ENCODE data around the gene EPHB4. TPM values are rescaled to one million over a fixed set of nuclear protein-coding genes. Genes with fewer than 3 reads are reported as not detected.
A peak's percentile ranks its signal among the peaks of the same experiment; 100 is the strongest.

Gene EPHB4
- total and polyA plus RNA-seq, 2 of the 8 experiments (the other 6 are each of a cell fraction or from before 2014, with no cell fraction given): 85.0 to 113 TPM

DNA sequence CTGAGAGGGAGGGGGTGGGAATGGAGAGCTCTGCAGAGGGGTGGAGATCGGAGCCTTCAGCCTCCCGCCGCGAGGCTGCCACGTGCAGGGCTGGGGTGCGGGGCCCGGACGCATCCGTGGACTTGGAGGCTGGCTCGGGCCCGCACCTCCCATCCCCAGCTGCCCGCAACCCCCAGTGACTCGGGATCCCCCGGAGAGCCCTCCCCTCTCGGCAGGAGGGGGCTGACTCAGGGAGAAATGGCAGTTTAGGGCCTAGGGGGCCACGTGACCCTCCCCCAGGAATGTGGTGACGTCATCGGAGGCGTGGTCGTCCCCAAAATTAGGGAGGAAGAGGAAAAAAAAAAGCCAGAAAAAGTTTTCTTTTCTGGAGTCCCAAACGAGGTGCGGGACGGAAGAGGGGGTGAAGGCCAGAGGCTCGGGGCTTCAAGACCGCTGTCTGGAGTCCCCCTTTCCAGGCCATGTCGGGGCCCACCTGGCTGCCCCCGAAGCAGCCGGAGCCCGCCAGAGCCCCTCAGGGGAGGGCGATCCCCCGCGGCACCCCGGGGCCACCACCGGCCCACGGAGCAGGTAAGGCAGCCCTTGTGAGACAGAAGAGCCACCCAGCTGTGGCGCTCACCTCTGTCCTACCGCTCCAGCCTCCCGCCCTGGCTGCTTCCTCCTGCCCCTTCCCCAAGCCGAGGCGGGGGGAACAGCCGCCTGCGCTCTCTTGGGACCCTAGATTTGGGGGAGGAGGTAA, 39.9 kb upstream of the EPHB4 start, which contains the start of gene TRIP6 (continued):
- TF ChIP-seq, protein P1, sequence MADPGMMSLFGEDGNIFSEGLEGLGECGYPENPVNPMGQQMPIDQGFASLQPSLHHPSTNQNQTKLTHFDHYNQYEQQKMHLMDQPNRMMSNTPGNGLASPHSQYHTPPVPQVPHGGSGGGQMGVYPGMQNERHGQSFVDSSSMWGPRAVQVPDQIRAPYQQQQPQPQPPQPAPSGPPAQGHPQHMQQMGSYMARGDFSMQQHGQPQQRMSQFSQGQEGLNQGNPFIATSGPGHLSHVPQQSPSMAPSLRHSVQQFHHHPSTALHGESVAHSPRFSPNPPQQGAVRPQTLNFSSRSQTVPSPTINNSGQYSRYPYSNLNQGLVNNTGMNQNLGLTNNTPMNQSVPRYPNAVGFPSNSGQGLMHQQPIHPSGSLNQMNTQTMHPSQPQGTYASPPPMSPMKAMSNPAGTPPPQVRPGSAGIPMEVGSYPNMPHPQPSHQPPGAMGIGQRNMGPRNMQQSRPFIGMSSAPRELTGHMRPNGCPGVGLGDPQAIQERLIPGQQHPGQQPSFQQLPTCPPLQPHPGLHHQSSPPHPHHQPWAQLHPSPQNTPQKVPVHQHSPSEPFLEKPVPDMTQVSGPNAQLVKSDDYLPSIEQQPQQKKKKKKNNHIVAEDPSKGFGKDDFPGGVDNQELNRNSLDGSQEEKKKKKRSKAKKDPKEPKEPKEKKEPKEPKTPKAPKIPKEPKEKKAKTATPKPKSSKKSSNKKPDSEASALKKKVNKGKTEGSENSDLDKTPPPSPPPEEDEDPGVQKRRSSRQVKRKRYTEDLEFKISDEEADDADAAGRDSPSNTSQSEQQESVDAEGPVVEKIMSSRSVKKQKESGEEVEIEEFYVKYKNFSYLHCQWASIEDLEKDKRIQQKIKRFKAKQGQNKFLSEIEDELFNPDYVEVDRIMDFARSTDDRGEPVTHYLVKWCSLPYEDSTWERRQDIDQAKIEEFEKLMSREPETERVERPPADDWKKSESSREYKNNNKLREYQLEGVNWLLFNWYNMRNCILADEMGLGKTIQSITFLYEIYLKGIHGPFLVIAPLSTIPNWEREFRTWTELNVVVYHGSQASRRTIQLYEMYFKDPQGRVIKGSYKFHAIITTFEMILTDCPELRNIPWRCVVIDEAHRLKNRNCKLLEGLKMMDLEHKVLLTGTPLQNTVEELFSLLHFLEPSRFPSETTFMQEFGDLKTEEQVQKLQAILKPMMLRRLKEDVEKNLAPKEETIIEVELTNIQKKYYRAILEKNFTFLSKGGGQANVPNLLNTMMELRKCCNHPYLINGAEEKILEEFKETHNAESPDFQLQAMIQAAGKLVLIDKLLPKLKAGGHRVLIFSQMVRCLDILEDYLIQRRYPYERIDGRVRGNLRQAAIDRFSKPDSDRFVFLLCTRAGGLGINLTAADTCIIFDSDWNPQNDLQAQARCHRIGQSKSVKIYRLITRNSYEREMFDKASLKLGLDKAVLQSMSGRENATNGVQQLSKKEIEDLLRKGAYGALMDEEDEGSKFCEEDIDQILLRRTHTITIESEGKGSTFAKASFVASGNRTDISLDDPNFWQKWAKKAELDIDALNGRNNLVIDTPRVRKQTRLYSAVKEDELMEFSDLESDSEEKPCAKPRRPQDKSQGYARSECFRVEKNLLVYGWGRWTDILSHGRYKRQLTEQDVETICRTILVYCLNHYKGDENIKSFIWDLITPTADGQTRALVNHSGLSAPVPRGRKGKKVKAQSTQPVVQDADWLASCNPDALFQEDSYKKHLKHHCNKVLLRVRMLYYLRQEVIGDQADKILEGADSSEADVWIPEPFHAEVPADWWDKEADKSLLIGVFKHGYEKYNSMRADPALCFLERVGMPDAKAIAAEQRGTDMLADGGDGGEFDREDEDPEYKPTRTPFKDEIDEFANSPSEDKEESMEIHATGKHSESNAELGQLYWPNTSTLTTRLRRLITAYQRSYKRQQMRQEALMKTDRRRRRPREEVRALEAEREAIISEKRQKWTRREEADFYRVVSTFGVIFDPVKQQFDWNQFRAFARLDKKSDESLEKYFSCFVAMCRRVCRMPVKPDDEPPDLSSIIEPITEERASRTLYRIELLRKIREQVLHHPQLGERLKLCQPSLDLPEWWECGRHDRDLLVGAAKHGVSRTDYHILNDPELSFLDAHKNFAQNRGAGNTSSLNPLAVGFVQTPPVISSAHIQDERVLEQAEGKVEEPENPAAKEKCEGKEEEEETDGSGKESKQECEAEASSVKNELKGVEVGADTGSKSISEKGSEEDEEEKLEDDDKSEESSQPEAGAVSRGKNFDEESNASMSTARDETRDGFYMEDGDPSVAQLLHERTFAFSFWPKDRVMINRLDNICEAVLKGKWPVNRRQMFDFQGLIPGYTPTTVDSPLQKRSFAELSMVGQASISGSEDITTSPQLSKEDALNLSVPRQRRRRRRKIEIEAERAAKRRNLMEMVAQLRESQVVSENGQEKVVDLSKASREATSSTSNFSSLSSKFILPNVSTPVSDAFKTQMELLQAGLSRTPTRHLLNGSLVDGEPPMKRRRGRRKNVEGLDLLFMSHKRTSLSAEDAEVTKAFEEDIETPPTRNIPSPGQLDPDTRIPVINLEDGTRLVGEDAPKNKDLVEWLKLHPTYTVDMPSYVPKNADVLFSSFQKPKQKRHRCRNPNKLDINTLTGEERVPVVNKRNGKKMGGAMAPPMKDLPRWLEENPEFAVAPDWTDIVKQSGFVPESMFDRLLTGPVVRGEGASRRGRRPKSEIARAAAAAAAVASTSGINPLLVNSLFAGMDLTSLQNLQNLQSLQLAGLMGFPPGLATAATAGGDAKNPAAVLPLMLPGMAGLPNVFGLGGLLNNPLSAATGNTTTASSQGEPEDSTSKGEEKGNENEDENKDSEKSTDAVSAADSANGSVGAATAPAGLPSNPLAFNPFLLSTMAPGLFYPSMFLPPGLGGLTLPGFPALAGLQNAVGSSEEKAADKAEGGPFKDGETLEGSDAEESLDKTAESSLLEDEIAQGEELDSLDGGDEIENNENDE (IDR thresholded peaks at IDR 0.05; ENCODE audit: insufficient replicate concordance, low read length): no peak
- peak; percentile 25 for TF ChIP-seq ASH2L (IDR thresholded peaks at IDR 0.05; ENCODE audit: low read length)
- TF ChIP-seq SUZ12 (IDR thresholded peaks at IDR 0.05; ENCODE audit: low read length): no peak
- peak; percentile 54; the same call in 1 of the 2 replicates for TF ChIP-seq MAFK (IDR thresholded peaks at IDR 0.05; ENCODE audit: low read depth, low read length)
- TF ChIP-seq KDM5A (IDR thresholded peaks at IDR 0.05; ENCODE audit: low read length): no peak
- TF ChIP-seq JUND (IDR thresholded peaks at IDR 0.05; ENCODE audit: low read length): peak; percentile 100
- TF ChIP-seq SIRT6 (IDR thresholded peaks at IDR 0.05; ENCODE audit: low read length): no peak
- TF ChIP-seq KDM4A (IDR thresholded peaks at IDR 0.05; ENCODE audit: low read depth, low read length, severe bottlenecking): peak; percentile 39
- no peak for TF ChIP-seq RFX5 (IDR thresholded peaks at IDR 0.05; ENCODE audit: borderline replicate concordance, low read depth, low read length)
- peak; percentile 31 for TF ChIP-seq CTBP2 (IDR thresholded peaks at IDR 0.05; ENCODE audit: borderline replicate concordance, insufficient read depth, insufficient read length, low read length)

All from H1 (cell line).